IMR-90 (cell line): ENCODE data around the gene VDR. TPM values are rescaled to one million over a fixed set of nuclear protein-coding genes. Genes with fewer than 3 reads are reported as not detected.

Source experiments
- ATAC-seq: fragments of 200-7000 bp; cut with Tn5 transposase; 2 replicates; pipeline ENCODE4 v1.9.1; 2020; ENCODE audit warnings: low read depth, mild to moderate bottlenecking, moderate library complexity
- BruUV-seq: library from RNA; stranded (reverse); fragments of 400-500 nt; replicated peaks from 2 replicates; lab custom pipeline; 2021; lab: Mats Ljungman, UMichigan
- CTCF ChIA-PET: fragments of 300-600 bp; formaldehyde crosslinking; extraction: SDS; loops from one replicate; lab custom pipeline; 2021; ENCODE audit warnings: antibody characterized with exemption; lab: Yijun Ruan, JAX
- POLR2A ChIA-PET: fragments of 300-600 bp; sonication (Branson Sonifier 250); formaldehyde crosslinking; loops from one replicate; lab custom pipeline; 2022; ENCODE audit warnings: antibody characterized with exemption; ENCODE audit not compliant: unreplicated experiment; lab: Charles Lee
- DNase-seq: peaks from one replicate; pipeline ENCODE4 v3.0.0; 2013
- H2AFZ ChIP-seq: replicated peaks from 2 replicates; pipeline ENCODE3; 2013; ENCODE audit warnings: low read length, mild to moderate bottlenecking; ENCODE audit not compliant: poor library complexity
- H2AK5ac ChIP-seq: 2 replicates; pipeline ENCODE4 v1.6.1; 2013; ENCODE audit warnings: low read depth, low read length, inconsistent platforms
- H2AK9ac ChIP-seq: replicated peaks from 2 replicates; pipeline ENCODE3; 2013; ENCODE audit warnings: mild to moderate bottlenecking, low read depth, low read length, moderate library complexity; ENCODE audit not compliant: poor library complexity
- H2BK120ac ChIP-seq: 2 replicates; pipeline ENCODE4 v1.6.1; 2013; ENCODE audit warnings: low read depth, low read length, inconsistent platforms
- H2BK15ac ChIP-seq: 3 replicates; pipeline ENCODE4 v1.6.1; 2013; ENCODE audit warnings: low read depth, low read length, inconsistent platforms
- H2BK20ac ChIP-seq: 2 replicates; pipeline ENCODE4 v1.6.1; 2013; ENCODE audit warnings: low read depth, mild to moderate bottlenecking, inconsistent platforms, low read length, moderate library complexity
- H2BK5ac ChIP-seq: 2 replicates; pipeline ENCODE4 v1.6.1; 2013; ENCODE audit warnings: mild to moderate bottlenecking, low read depth, low read length, inconsistent platforms; ENCODE audit not compliant: poor library complexity, severe bottlenecking
- H3K14ac ChIP-seq: replicated peaks from 2 replicates; pipeline ENCODE4 v1.6.1; 2013; ENCODE audit warnings: low read depth, low read length, inconsistent platforms
- H3K18ac ChIP-seq: 2 replicates; pipeline ENCODE4 v1.6.1; 2013; ENCODE audit warnings: low read depth, low read length, control low read depth
- H3K23ac ChIP-seq: 2 replicates; pipeline ENCODE4 v1.6.1; 2013; ENCODE audit warnings: low read depth, low read length, inconsistent platforms
- H3K27ac ChIP-seq: 2 replicates; pipeline ENCODE4 v1.5.1; 2013; ENCODE audit warnings: mild to moderate bottlenecking, control low read depth, low read length; ENCODE audit not compliant: insufficient read depth
- H3K27me3 ChIP-seq: 2 replicates; pipeline ENCODE4 v1.6.1; 2013; ENCODE audit warnings: low read length; ENCODE audit not compliant: control insufficient read depth, insufficient read depth
- H3K36me3 ChIP-seq: 2 replicates; pipeline ENCODE4 v1.6.1; 2013; ENCODE audit warnings: low read length, mixed read lengths; ENCODE audit not compliant: control insufficient read depth, insufficient read depth
- H3K4ac ChIP-seq: 2 replicates; pipeline ENCODE4 v1.6.1; 2013; ENCODE audit warnings: low read depth, low read length, inconsistent platforms
- H3K4me1 ChIP-seq: 2 replicates; pipeline ENCODE4 v1.6.1; 2013; ENCODE audit warnings: low read length, mixed read lengths; ENCODE audit not compliant: control insufficient read depth, insufficient read depth
- H3K4me2 ChIP-seq: 2 replicates; pipeline ENCODE4 v1.6.1; 2013; ENCODE audit warnings: low read depth, mild to moderate bottlenecking, control low read depth, low read length, moderate library complexity
- H3K4me3 ChIP-seq: 2 replicates; pipeline ENCODE4 v1.5.1; 2013; ENCODE audit warnings: low read depth, mild to moderate bottlenecking, control low read depth, low read length, moderate library complexity; ENCODE audit not compliant: insufficient read depth
- H3K56ac ChIP-seq: 2 replicates; pipeline ENCODE4 v1.6.1; 2013; ENCODE audit warnings: low read length, inconsistent platforms; ENCODE audit not compliant: insufficient read depth; ENCODE audit errors: extremely low read depth
- H3K79me1 ChIP-seq, 2 experiments: 2 replicates each; pipeline ENCODE4 v1.6.1; 2013; ENCODE audit warnings: low read length in 2 of 2, inconsistent platforms in 1 of 2, low read depth in 1 of 2
- H3K9ac ChIP-seq: 2 replicates; pipeline ENCODE4 v1.6.1; 2013; ENCODE audit warnings: low read depth, low read length, control low read depth
- H3K9me1 ChIP-seq: 2 replicates; pipeline ENCODE4 v1.6.1; 2013; ENCODE audit warnings: low read length, inconsistent platforms; ENCODE audit not compliant: insufficient read depth
- H3K9me3 ChIP-seq: 2 replicates; pipeline ENCODE4 v1.6.1; 2013; ENCODE audit warnings: low read length; ENCODE audit not compliant: control insufficient read depth, insufficient read depth
- H4K20me1 ChIP-seq: 2 replicates; pipeline ENCODE4 v1.6.1; 2013; ENCODE audit warnings: low read length, inconsistent platforms; ENCODE audit not compliant: insufficient read depth
- H4K5ac ChIP-seq: 2 replicates; pipeline ENCODE4 v1.6.1; 2013; ENCODE audit warnings: mild to moderate bottlenecking, low read depth, low read length, control low read depth
- H4K8ac ChIP-seq, 2 experiments: 2 replicates each; pipeline ENCODE4 v1.6.1; 2013; ENCODE audit warnings: low read depth in 2 of 2, low read length in 2 of 2, control low read depth in 1 of 2, inconsistent platforms in 1 of 2
- H4K91ac ChIP-seq: 2 replicates; pipeline ENCODE4 v1.6.1; 2013; ENCODE audit warnings: low read depth, low read length, inconsistent platforms; ENCODE audit not compliant: insufficient read depth
- CEBPB ChIP-seq: IDR thresholded peaks from 2 replicates; pipeline ENCODE4 v1.6.1; 2012; ENCODE audit warnings: low read depth, low read length, improper control_type of control experiment
- ELK1 ChIP-seq: fragments of 150-350 bp; IDR thresholded peaks from 2 replicates; pipeline ENCODE4 v1.6.1; 2016; ENCODE audit warnings: low read depth, mild to moderate bottlenecking, low read length, moderate library complexity, borderline replicate concordance
- FOS ChIP-seq: fragments of 150-350 bp; IDR thresholded peaks from 2 replicates; pipeline ENCODE4 v1.6.1; 2016; ENCODE audit warnings: low read depth, low read length
- MAZ ChIP-seq: IDR thresholded peaks from 2 replicates; pipeline ENCODE4 v1.6.1; 2012; ENCODE audit warnings: low read depth, mild to moderate bottlenecking, low read length, improper control_type of control experiment, moderate library complexity, borderline replicate concordance
- MXI1 ChIP-seq: IDR thresholded peaks from 2 replicates; pipeline ENCODE4 v1.6.1; 2012; ENCODE audit warnings: low read depth, mild to moderate bottlenecking, low read length, moderate library complexity, borderline replicate concordance
- SMC3 ChIP-seq: fragments of 150-350 bp; IDR thresholded peaks from 2 replicates; pipeline ENCODE4 v1.6.1; 2016; ENCODE audit warnings: low read depth, mild to moderate bottlenecking, antibody characterized with exemption, low read length, moderate library complexity
- WGBS, 2 experiments: methylation state at CpG; one replicate each; pipeline versions ENCODE4 v1.1.5 to v1.1.7; 2013; ENCODE audit warnings: missing lambda C conversion rate in 2 of 2; ENCODE audit not compliant: insufficient read length in 1 of 2; ENCODE audit errors: extremely low coverage in 2 of 2; 5-methylcytosine and 5-hydroxymethylcytosine counted together
- dilution Hi-C: fragments of 300-500 bp; cut with HindIII; formaldehyde crosslinking; loops from one replicate; pipeline ENCODE4 v1.14.3; 2018; ENCODE audit warnings: low sequenced_read_pairs; ENCODE audit not compliant: unreplicated experiment
- in situ Hi-C: fragments of 300-500 bp; cut with MboI; formaldehyde crosslinking; loops from 3 replicates; pipeline ENCODE4 v1.14.3; 2019; ENCODE audit warnings: low sequenced_read_pairs, inconsistent platforms, mixed read lengths
- intact Hi-C: fragments of 100-400 bp; cut with micrococcal nuclease; formaldehyde crosslinking; loops from 2 replicates; pipeline ENCODE4 v1.10.0; 2022
- polyA plus RNA-seq, 3 experiments: library from polyadenylated mRNA; depleted of rRNA; stranded (reverse); fragments of >200 nt; gene quantifications; 2 replicates each; pipeline ENCODE4 v1.2.3, GENCODE V29; 2012; ENCODE audit warnings: low replicate concordance in 1 of 3
- total RNA-seq: library from RNA; depleted of rRNA; stranded (reverse); fragments of >200 nt; gene quantifications from 2 replicates; pipeline ENCODE4 v1.2.3, GENCODE V29; 2012

VDR gene
- total and polyA plus RNA-seq, 2 of the 4 experiments (the other 2 are of a cell fraction), result 5.4 to 8.5 TPM

- Histone ChIP-seq H4K20me1 (peaks cover 52% of the 10 kb centered on the region), H2AK9ac (peak overlapping the region; percentile 98), H4K8ac (peak overlapping the region; percentile 22 to 47; a peak in 3 of 4 replicates), H4K5ac (peak overlapping the region; percentile 6; the same call in 1 of the 2 replicates), H3K23ac (peak overlapping the region; percentile 83), H2BK120ac (peak overlapping the region; percentile 35; the same call in 1 of the 2 replicates), H3K14ac (peak overlapping the region; percentile 97), H3K27ac (peak overlapping the region; percentile 99), H3K56ac (peak overlapping the region; percentile 73), H3K27me3 (no peaks in the 10 kb centered on the region), H2AK5ac (peak overlapping the region; percentile 95), H2BK5ac (peak overlapping the region; percentile 79), H3K4me1 (peaks cover 48% of the 10 kb centered on the region), H2BK20ac (no peak overlapping the region; the same call in 1 of the 2 replicates), H3K9me1 (peaks cover 33% of the 10 kb centered on the region), H3K18ac (peak overlapping the region; percentile 32), H2BK15ac (no peak overlapping the region), H3K9me3 (no peaks in the 10 kb centered on the region), H3K4me3 (peak overlapping the region; percentile 91), H3K4me2 (peak overlapping the region; percentile 84), H4K91ac (peak overlapping the region; percentile 47; the same call in 1 of the 2 replicates), H3K79me1 (peaks cover 4 to 49% of the 10 kb centered on the region in 2 experiments; a peak in 3 of 4 replicates), H3K9ac (peak overlapping the region; percentile 85), H3K4ac (peak overlapping the region; percentile 87), H3K36me3 (peaks cover 5% of the 10 kb centered on the region; the same call in 1 of the 2 replicates), H2AFZ (peak overlapping the region; percentile 66)
- in situ Hi-C loops (no loop called here), intact Hi-C loops (loop anchor here (1.0 to 2.0 kb wide), 2 partner anchors 20 to 131 kb away; no protein-coding TSS in a partner anchor), dilution Hi-C loops (no loop called here)
- ChIA-PET CTCF (no interaction called here), POLR2A (interaction anchor here (0.6 kb wide), 1 partner anchor 10 kb away, joined by 3 read pairs; no protein-coding TSS in a partner anchor)
- no TSS peak for BruUV-seq
- no peak for TF ChIP-seq MAZ
- TF ChIP-seq FOS, result no peak
- TF ChIP-seq SMC3, result no peak
- no peak for TF ChIP-seq CEBPB
- TF ChIP-seq ELK1, result no peak
- TF ChIP-seq MXI1, result no peak
- peak; percentile 43 for DNase-seq
- 41% methylated on average over 9 of the region's 23 CpGs; no CpG with 5 or more reads in 1 of the 2 experiments for WGBS, 2 experiments
- ATAC-seq, result peak; percentile 6; the same call in 1 of the 2 replicates
Measured at GRCh38 chr12:47818467-47819137, 86.2 kb downstream of the VDR start.
